Neural progenitor cell (in vitro differentiated cells): ENCODE measurements around the gene BCLAF1. TPM values are rescaled to one million over a fixed set of nuclear protein-coding genes. Genes with fewer than 3 reads are reported as not detected.

Experiments
- DNase-seq: peaks from one replicate; pipeline ENCODE4 v3.0.0-alpha.2; 2016; ENCODE audit warnings: low spot score
- H2AFZ ChIP-seq: fragments of 200-600 bp; sonication (generic); replicated peaks from 2 replicates; pipeline ENCODE4 v1.6.1; 2016; ENCODE audit warnings: antibody characterized with exemption
- H3F3A ChIP-seq: fragments of 200-600 bp; sonication (generic); 2 replicates; pipeline ENCODE4 v1.6.1; 2016; ENCODE audit warnings: antibody characterized with exemption, low read depth
- H3K27ac ChIP-seq: fragments of 200-600 bp; sonication (generic); 2 replicates; pipeline ENCODE4 v1.5.1; 2016; ENCODE audit warnings: mild to moderate bottlenecking
- H3K27me3 ChIP-seq: fragments of 200-600 bp; sonication (generic); 2 replicates; pipeline ENCODE4 v1.6.1; 2016; ENCODE audit warnings: mild to moderate bottlenecking, moderate library complexity
- H3K36me3 ChIP-seq: fragments of 200-600 bp; sonication (generic); 2 replicates; pipeline ENCODE4 v1.5.1; 2016
- H3K4me1 ChIP-seq: fragments of 200-600 bp; sonication (generic); 2 replicates; pipeline ENCODE4 v1.6.1; 2016; ENCODE audit warnings: mixed run types
- H3K4me2 ChIP-seq: fragments of 200-600 bp; sonication (generic); 2 replicates; pipeline ENCODE4 v1.6.1; 2016
- H3K4me3 ChIP-seq: fragments of 200-600 bp; sonication (generic); 2 replicates; pipeline ENCODE4 v1.5.1; 2016
- H3K79me2 ChIP-seq: fragments of 200-600 bp; sonication (generic); 2 replicates; pipeline ENCODE4 v1.6.1; 2016; ENCODE audit warnings: low read depth
- H3K9ac ChIP-seq: fragments of 200-600 bp; sonication (generic); 2 replicates; pipeline ENCODE4 v1.6.1; 2016
- H3K9me3 ChIP-seq: fragments of 200-600 bp; sonication (generic); 2 replicates; pipeline ENCODE4 v1.5.1; 2016; ENCODE audit warnings: low read depth
- H4K20me1 ChIP-seq: fragments of 200-600 bp; sonication (generic); 2 replicates; pipeline ENCODE4 v1.6.1; 2016; ENCODE audit warnings: low read depth
- H3K27ac Mint-ChIP-seq: 3 replicates; pipeline ENCODE4 v1.8.0; 2021; ENCODE audit warnings: mixed read lengths
- H3K27me3 Mint-ChIP-seq: 2 replicates; pipeline ENCODE4 v1.8.0; 2022; ENCODE audit warnings: low read depth, mild to moderate bottlenecking, inconsistent platforms, moderate library complexity, mixed read lengths; ENCODE audit not compliant: insufficient read depth
- H3K36me3 Mint-ChIP-seq: 3 replicates; pipeline ENCODE4 v1.8.0; 2021; ENCODE audit warnings: mixed read lengths
- H3K4me1 Mint-ChIP-seq: 3 replicates; pipeline ENCODE4 v1.8.0; 2021; ENCODE audit warnings: mixed read lengths
- H3K4me3 Mint-ChIP-seq: 3 replicates; pipeline ENCODE4 v1.8.0; 2021; ENCODE audit warnings: mild to moderate bottlenecking, moderate library complexity, mixed read lengths
- H3K9me3 Mint-ChIP-seq: 3 replicates; pipeline ENCODE4 v1.8.0; 2020; ENCODE audit warnings: mixed read lengths
- EZH2 ChIP-seq: fragments of 200-600 bp; sonication (generic); IDR thresholded peaks from 2 replicates; pipeline ENCODE4 v1.6.1; 2017; ENCODE audit warnings: antibody characterized with exemption, mild to moderate bottlenecking, moderate library complexity
- EZH2phosphoT487 ChIP-seq: fragments of 200-600 bp; sonication (generic); IDR thresholded peaks from 2 replicates; pipeline ENCODE4 v1.6.1; 2017; ENCODE audit warnings: antibody characterized with exemption
- total RNA-seq: library from RNA; depleted of rRNA; stranded (reverse); fragments of >200 nt; gene quantifications from 2 replicates; pipeline ENCODE4 v1.2.3, GENCODE V29; 2015; ENCODE audit warnings: low replicate concordance
- TF ChIP-seq, protein P1 (sequence below): fragments of 200-600 bp; sonication (generic); IDR thresholded peaks from 2 replicates; pipeline ENCODE4 v1.5.1; 2017; ENCODE audit warnings: antibody characterized with exemption, mild to moderate bottlenecking

The BCLAF1 gene
- total RNA-seq, 1 donor from 2014 or later, result 190 TPM

DNA sequence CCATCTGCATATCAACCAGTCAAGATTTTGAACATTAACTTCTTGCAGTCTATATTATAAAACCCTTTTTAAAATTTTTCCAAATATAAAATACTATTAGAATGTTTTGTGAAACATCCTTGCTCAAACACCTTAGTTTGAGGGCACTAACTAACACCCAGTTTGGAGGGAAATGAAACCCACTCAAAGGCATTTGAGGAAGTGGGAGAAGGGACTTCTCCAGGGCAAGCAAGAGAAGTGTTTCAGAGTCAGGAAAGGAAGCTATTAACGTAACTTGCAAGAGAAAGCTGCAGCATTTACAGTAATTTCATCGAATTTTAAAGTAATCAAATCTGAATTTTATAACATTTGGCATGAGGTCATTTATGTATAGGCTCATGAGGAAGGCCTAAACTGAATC is 60.8 kb downstream of the BCLAF1 start:
- no peaks in the 10 kb centered on the region for H3K9me3 ChIP-seq
- no peak for DNase-seq
- H3K4me1 ChIP-seq, result no peaks in the 10 kb centered on the region
- H3K27me3 ChIP-seq, result no peaks in the 10 kb centered on the region
- Mint-ChIP-seq H3K9me3 (no peaks in the 10 kb centered on the region), H3K4me1 (no peaks in the 10 kb centered on the region), H3K4me3 (no peak overlapping the region), H3K27me3 (no peaks in the 10 kb centered on the region), H3K27ac (no peak overlapping the region), H3K36me3 (no peaks in the 10 kb centered on the region)
- H3K27ac ChIP-seq, result no peak overlapping the region
- H4K20me1 ChIP-seq, result no peaks in the 10 kb centered on the region
- no peak overlapping the region for H3K4me3 ChIP-seq
- no peak overlapping the region for H3K9ac ChIP-seq
- H3K79me2 ChIP-seq, result no peaks in the 10 kb centered on the region
- H2AFZ ChIP-seq, result no peak overlapping the region
- no peaks in the 10 kb centered on the region for H3F3A ChIP-seq
- H3K36me3 ChIP-seq, result no peaks in the 10 kb centered on the region
- no peak overlapping the region for H3K4me2 ChIP-seq
- TF ChIP-seq, protein P1, sequence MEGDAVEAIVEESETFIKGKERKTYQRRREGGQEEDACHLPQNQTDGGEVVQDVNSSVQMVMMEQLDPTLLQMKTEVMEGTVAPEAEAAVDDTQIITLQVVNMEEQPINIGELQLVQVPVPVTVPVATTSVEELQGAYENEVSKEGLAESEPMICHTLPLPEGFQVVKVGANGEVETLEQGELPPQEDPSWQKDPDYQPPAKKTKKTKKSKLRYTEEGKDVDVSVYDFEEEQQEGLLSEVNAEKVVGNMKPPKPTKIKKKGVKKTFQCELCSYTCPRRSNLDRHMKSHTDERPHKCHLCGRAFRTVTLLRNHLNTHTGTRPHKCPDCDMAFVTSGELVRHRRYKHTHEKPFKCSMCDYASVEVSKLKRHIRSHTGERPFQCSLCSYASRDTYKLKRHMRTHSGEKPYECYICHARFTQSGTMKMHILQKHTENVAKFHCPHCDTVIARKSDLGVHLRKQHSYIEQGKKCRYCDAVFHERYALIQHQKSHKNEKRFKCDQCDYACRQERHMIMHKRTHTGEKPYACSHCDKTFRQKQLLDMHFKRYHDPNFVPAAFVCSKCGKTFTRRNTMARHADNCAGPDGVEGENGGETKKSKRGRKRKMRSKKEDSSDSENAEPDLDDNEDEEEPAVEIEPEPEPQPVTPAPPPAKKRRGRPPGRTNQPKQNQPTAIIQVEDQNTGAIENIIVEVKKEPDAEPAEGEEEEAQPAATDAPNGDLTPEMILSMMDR, result no peak
- TF ChIP-seq EZH2, result no peak
- TF ChIP-seq EZH2phosphoT487, result no peak

DNA sequence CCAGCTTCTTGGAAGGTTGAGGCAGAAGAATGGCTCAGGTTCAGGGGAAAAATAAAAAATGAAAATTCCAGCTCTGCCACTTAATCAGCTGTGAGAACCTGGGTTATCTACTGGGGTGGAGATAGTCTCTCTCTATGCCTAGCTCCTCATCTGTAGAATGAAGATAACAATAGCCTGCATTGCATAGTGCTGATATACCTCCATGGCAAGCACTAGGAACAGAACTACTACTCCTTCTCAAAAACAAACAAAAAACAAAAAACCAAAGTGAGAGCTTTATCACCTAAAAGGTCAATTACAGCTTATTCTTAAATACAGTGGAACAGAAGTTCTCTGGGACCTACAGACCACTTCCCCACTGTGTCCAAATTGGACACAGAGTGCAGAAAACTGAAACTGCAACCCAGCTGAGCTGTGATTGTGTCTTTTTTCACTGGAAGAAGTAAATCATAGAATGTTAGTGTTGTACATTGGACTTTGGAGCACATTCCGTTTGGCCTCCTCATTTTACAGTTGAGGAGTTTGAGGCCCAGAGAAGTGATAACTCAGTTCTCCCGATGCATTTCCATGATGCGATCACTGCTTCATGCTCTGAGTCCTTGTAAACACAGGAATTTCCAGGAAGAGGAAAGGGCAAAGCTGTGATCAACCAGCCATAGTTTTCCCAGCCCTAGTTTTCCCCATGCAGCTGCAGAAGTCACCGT is 62.8 kb downstream of the BCLAF1 start:
- H3K27me3 Mint-ChIP-seq, result peaks cover 2% of the 10 kb centered on the region
- DNase-seq, result no peak
- Histone ChIP-seq H3K79me2 (no peaks in the 10 kb centered on the region), H3K27ac (no peak overlapping the region), H2AFZ (no peak overlapping the region), H3K36me3 (no peaks in the 10 kb centered on the region), H3K9me3 (no peaks in the 10 kb centered on the region), H3K4me2 (no peak overlapping the region), H3K4me3 (no peak overlapping the region), H3K27me3 (no peaks in the 10 kb centered on the region), H4K20me1 (no peaks in the 10 kb centered on the region), H3F3A (no peaks in the 10 kb centered on the region), H3K4me1 (no peaks in the 10 kb centered on the region), H3K9ac (no peak overlapping the region)
- peaks cover 3% of the 10 kb centered on the region for H3K9me3 Mint-ChIP-seq
- H3K27ac Mint-ChIP-seq, result no peak overlapping the region
- no peaks in the 10 kb centered on the region for H3K36me3 Mint-ChIP-seq
- H3K4me1 Mint-ChIP-seq, result no peaks in the 10 kb centered on the region
- TF ChIP-seq, protein P1, result no peak
- no peak for TF ChIP-seq EZH2
- no peak overlapping the region for H3K4me3 Mint-ChIP-seq

DNA sequence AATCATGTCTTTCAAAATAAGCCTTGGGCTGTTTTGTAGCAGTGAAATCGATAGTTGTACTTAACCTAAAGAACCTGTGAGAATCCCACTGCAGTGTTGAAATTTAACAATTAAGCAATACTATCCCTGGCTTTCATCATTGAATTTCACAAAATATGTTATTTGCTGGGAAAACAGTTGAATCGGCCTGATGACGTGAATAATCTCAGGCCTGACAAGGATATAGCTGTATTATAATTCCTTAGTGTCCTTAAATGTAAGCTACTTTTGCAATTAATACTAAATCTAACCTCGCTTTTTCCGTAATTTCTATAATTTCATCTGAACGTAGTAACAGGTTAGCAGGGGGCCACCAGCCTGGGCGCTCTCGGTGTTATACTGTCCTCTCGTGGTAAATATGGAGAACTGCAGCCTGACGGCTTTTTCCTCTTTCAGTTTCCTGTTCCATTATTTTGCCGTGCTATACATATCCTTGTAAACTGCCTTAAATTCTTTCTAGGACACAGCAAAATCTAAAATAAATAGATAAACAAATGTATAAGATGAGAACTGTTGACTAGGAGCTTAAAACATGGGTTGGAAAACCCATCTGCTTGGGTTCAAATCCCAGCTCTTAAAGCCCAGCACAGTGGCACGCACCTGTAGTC is 63.5 kb downstream of the BCLAF1 start:
- Mint-ChIP-seq H3K9me3 (peaks cover 4% of the 10 kb centered on the region), H3K4me1 (no peaks in the 10 kb centered on the region), H3K36me3 (no peaks in the 10 kb centered on the region), H3K4me3 (no peak overlapping the region), H3K27ac (no peak overlapping the region), H3K27me3 (peaks cover 2% of the 10 kb centered on the region)
- Histone ChIP-seq H3K27me3 (no peaks in the 10 kb centered on the region), H3K79me2 (no peaks in the 10 kb centered on the region), H3F3A (no peaks in the 10 kb centered on the region), H3K4me2 (no peak overlapping the region), H3K27ac (no peak overlapping the region), H2AFZ (no peak overlapping the region), H3K9me3 (no peaks in the 10 kb centered on the region), H3K36me3 (no peaks in the 10 kb centered on the region), H3K4me3 (no peak overlapping the region), H4K20me1 (no peaks in the 10 kb centered on the region), H3K9ac (no peak overlapping the region), H3K4me1 (no peaks in the 10 kb centered on the region)
- DNase-seq, result peak; percentile 54
- TF ChIP-seq EZH2phosphoT487, result no peak
- TF ChIP-seq, protein P1, result peak; percentile 100
